Measurements from ENCODE around the gene SMIM1. TPM values are rescaled to one million over a fixed set of nuclear protein-coding genes. Genes with fewer than 3 reads are reported as not detected.
A peak's percentile ranks its signal among the peaks of the same experiment; 100 is the strongest.
"Not testable (repeated sequence)": the region's sequence is repeated elsewhere in the genome, so short reads cannot be mapped to it uniquely, and the experiment has no call there.

Gene SMIM1
- polyA plus RNA-seq, 4 donors, result 13.3 to 26.2 (median 16.0) TPM

DNA sequence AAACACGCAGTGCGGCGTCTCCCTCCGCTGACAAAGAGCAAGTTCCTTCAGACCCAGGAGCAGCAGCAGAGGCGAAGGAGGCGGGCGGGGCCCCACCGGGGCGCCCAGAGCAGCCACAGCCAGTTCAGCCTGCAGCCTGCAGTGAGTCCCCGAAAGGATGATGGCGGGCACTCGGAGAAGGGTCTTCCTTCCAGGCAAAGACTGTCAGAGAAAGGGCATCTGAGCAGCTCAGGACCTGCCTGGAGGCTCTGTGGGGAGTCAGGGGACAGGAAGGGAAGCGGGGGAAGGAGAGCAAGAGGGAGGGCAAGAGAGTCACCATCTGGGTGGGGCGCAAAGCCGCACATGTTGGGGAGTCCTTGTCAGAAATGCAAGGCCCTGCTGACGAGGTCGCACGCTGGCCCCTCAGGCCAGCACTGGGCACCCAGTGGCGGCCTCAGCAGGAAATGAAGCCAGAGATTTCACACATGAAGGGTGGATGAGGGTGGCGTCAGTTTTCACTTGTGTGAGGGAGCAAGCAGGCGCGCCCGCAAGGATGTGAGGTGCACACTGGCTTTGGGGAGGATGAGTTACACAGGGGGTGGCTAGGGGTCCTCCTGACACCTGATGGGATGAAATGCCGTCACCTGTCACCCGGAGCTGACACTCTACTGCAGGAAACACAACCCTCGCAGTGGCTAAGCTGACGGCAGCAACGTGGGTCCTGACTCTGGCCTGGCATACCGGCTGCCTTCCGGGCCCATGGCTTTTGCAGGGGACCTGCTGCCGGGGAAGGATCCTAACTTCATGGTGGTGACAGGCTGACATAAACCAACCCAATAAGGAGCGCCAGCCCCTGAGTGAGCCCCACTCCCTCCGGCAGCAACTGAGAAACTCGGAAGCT, 17.1 kb downstream of the SMIM1 start:
- DNase-seq (ENCODE audit: low read depth in 4 of 4, low spot score in 2 of 4), result no peak

DNA sequence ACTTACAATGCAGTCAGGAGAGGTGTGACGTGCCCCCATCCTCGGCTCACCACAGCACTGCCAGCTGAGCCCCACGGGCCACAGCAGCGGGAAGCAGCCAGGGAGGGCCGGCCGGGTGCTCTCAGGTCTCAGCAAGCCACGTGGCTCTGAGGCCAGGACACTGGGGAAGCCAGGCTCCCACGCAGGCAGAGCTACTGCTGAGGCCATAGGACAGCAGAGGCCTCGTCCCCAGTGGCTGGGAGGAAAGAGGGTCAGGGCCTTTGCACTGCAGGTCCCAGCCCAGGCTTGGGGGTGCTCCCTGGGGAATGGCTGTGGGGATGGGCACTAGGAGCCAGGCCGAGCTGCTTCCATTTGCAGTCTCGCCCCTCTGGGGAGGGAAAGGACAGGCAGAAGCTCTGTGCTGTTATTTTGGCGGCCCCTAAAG, 18.0 kb downstream of the SMIM1 start:
- no peak for DNase-seq (ENCODE audit: low read depth in 4 of 4, low spot score in 2 of 4)

DNA sequence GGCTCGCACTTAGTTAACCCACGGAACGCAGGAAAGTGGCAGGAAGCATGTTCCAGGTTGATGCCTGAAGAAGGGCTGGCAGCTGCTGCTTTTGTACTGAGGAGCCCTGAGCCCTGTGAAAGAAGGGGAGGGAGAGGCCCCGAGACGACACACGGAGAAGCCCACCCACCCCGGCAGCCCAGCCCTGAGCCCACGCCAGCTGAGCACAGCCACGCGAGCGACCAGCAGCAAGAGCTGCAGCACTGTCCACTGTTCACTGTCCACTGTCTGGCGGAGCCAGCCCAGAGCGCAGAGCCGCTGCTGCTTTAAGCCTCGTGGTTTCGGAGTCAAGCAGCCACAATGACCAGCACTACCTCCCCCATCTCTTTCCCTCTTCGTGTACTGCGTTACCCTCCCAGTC, 18.4 kb downstream of the SMIM1 start:
- no peak for DNase-seq (ENCODE audit: low read depth in 4 of 4, low spot score in 2 of 4)

DNA sequence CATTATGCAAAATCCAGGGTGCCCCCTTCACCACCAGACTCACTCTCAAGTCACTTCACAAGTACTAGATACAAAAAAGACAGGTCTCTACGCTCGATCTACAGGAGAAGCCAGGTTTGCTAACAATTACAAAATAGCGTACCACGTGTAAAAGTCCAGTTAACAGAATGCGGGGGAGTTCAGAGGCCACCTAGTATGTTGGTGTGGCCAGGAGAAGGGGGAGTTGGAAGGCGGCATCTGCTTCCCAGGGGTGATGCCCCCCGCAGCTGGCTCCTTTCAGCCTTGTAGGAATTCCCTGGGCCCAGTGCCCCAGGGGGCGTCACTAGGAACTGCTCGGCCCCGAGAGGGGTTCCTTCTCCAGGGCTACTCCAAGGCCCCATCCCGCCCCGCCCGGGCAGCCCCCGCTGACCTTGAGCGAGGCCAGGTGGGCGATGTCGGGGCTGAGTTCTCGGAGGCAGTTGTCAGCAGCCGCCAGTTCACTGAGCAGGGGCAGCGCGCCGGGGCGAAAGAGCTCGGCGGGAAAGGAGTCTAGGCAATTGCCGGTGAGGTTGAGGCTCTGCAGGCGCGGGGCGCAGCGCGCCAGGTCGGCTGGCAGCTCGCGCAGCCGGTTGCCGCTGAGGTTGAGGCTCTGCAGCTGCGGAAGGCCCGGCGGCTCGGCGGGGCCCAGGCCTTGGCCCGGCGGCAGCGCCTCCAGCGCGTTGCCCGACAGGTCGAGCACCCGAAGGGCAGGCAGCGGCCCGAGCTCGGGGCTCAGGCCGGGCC, 23.1 kb downstream of the SMIM1 start:
- no peak for DNase-seq (ENCODE audit: low read depth in 4 of 4, low spot score in 2 of 4)

DNA sequence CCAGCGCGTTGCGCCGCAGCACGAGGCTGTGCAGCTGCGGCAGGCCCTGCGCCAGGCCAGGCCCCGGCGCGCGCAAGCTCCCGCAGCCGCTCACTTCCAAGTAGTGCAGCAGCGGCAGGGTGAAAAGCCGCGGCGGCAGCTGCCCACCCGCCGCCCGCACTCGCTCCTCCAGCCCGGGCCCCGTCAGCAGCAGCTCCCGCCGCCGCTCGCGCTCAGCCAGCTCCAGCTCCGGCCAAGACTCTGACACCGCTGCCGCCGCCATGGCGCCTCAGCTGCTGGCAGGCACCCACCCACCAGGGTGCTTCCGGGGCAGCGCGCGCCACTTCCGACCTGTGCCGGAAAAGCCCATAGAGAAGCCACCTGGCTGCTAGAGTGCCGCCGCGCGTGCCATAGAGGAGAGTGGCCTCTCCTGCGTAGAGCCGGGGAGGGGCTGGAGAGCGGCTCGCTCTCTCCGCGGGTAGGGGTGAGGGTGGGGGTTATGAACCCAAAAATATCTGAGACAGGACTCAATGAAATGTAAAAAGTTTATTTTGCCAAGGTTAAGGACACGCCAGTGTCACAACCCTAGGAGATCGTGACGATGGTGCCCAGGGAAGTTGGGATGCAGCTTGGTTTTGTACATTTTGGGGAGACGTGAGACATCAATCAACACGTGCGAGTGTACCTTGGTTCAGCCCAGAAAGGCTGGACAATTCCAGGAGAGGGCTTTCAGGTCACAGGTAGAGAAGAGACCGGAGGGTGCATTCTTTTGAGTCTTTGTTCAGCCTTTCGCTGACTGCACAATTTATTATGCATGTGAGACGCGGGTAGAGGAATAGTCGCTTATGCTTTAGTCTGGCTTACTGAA, 23.9 kb downstream of the SMIM1 start, which contains the start of gene LRRC47:
Gene LRRC47, minus strand, starts transcription at position 284 of the 847 bp plus-strand sequence. Its CDS starts 22 bp downstream, at position 262.
- DNase-seq (ENCODE audit: low read depth in 4 of 4, low spot score in 2 of 4), result peak in 3 of 4 donors; percentile 68 to 83 (median 77)

DNA sequence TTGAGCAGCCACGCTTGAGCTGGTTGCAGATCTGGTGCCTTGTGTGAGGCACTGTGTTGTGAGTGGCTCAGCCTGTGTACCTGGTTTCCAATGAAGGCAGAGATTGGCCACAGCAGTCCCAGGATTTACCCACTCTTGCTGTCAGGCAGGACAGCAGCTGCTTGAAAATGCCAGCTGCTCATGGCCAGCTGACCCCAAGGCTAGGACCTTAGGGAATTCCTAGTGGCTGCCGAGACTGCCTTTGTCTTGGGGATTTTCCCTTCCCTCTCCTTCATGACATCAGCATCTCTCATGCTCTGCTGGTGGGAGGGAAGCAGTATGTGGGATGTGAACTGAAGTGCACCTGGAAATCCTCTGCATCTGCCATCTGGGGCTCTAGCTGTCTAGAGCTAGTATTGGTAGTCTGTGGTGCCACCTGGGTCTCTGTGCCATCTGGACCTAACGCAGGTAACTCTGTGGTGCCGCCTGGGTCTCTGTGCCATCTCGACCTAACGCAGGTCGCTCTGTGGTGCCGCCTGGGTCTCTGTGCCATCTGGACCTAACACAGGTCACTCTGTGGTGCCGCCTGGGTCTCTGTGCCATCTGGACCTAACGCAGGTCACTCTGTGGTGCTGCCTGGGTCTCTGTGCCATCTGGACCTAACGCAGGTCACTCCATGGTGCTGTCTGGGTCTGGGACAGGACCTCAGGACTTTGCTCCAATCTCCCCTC, 27.6 kb downstream of the SMIM1 start:
- DNase-seq (ENCODE audit: low read depth in 4 of 4, low spot score in 2 of 4), result no peak

DNA sequence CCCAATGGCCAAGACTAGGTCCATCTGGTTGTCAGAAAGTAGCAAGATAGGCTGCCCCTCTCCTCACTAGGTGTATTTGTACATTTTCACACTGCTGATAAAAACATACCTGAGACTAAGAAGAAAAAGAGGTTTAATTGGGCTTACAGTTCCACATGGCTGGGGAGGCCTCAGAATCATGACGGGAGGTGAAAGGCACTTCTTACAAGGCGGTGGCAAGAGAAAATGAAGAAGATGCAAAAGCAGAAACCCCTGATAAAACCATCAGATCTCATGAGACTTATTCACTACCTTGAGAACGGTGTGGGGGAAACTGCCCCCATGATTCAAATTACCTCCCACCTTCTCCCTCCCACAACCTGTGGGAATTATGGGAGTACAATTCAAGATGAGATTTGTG, 28.2 kb downstream of the SMIM1 start:
- DNase-seq (ENCODE audit: low read depth in 4 of 4, low spot score in 2 of 4), result not testable (repeated sequence)

DNA sequence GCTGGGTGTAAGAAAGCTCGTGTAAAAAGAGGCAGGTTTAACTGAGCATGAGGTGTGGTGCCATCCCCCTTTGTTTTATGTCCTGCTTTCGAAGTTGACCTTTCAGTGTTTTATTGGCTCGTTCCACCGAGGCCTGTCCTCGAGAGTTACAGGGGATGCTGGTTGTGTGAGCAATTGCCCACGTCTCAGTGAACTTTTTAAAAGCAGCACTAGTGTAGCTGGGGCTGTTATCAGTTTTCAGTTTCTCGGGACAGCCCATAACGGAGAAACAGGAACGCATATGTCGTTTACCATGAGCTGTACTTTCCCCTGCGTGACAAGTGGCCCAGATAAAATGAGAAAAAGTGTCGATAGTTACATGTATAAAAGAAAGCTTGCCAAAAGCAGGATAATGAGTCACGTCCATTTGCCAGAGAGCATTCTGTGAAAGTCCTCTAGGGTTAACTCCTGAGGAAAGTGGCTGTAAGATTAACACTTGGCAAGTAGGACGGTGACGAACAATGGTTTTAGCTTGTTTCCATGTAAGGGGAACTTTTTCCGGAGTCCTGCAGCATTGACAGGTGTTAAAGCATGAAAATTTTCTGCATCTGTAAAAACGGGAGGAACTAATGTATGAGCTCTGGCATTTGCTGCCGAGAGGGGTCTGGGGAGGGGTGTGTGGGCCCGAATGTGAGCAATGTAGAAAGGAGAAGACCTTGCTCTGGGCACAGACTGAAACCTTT, 31.5 kb downstream of the SMIM1 start:
- no peak for DNase-seq (ENCODE audit: low read depth in 4 of 4, low spot score in 2 of 4)

DNA sequence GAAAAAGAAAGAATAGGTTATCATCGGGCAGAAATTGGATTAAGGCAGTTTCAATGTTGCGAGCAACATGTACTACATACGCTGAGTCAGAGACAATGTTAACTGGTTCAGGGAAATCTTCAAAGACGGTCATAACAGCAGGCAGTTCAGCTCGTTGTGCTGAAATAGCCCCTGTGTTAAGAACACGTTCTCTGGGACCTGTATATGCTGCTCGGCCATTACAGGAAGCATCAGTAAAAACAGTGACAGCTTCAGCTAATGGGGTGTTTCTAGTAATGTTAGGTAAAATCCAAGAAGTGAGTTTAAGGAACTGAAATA, 32.0 kb downstream of the SMIM1 start:
- not testable (repeated sequence) for DNase-seq (ENCODE audit: low read depth in 4 of 4, low spot score in 2 of 4)

DNA sequence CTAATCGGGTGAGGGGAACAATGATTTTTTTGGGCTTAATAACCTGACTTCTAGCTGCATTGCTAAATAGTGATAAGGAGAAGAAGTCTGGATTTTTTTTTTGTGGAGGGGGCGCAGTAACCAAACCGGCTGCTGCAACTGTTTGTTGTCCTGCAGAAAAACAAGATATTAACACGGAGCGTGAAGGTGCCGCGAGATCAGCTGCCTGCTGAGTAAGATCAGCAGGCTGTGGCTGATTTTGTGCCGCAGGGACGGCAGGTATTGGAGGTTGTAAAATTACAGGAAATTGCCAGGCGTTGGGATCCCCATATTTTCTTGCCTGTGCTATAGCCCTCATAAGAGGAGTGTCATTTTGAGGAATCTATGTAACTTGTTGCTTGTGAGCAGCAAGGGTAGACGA, 32.5 kb downstream of the SMIM1 start:
- no peak for DNase-seq (ENCODE audit: low read depth in 4 of 4, low spot score in 2 of 4)

DNA sequence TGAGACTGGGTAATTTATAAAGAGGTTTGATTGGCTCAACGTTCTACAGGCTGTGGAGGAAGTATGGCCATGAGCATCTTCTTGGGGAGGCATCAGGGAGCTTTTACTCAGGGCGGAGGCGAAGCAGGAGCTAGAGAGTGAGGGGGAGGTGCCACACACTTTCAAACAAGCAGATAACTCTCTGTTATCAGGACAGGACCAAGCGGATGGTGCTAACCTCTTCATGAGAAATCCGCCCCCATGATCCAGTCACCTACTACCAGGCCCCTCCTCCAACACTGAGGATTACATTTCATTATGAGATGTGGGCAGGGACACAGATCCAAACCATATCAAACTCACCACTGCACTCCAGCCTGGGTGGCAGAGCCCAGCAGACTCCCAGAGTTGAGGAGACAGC, 35.2 kb downstream of the SMIM1 start:
- no peak for DNase-seq (ENCODE audit: low read depth in 4 of 4, low spot score in 2 of 4)

DNA sequence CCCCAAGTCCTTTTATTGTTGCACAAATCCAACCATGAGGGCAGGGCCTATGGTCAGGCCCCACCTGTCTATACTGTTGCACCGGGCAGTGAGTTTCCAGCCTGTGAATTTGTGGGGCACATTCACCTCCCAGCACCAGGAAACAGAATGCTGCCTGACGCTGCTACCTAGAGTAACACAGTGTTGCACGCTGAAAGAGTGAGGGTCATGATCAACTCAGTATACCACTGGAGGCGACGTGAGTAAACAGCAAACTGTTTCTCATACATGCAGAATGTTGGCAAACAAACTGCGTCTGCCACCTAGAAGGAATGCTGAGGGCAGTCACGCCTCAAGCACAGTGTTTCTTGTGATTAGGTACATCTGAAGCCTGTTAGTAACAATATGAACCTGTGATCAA, 37.1 kb downstream of the SMIM1 start:
- DNase-seq (ENCODE audit: low read depth in 4 of 4, low spot score in 2 of 4), result no peak

DNA sequence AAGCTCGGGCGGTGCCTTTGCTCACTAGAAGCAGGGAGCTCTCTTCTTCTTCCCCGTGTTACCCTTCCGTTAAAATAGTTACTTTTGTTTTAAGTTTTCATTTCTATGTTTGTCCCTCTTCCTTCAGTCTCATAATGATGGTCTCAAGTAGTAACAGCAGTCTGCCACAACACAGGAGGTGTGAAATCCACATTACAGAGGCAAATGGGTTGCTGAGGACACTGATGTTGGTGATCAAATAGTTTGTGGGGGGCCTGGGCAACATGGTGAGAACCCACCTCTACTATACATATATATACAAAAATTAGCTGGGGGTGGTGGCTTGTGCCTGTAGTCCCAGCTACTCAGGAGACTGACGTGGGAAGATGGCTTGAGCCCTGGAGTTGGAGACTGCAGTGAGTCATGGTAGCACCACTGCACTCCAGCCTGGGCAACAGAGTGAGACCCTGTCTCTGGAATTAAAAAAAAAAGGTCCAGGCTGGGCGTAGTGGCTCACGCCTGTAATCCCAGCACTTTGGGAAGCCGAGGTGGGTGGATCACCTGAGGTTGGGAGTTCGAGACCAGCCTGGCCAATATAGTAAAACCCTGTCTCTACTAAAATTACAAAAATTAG, 37.7 kb downstream of the SMIM1 start:
- DNase-seq (ENCODE audit: low read depth in 4 of 4, low spot score in 2 of 4), result not testable (repeated sequence)

DNA sequence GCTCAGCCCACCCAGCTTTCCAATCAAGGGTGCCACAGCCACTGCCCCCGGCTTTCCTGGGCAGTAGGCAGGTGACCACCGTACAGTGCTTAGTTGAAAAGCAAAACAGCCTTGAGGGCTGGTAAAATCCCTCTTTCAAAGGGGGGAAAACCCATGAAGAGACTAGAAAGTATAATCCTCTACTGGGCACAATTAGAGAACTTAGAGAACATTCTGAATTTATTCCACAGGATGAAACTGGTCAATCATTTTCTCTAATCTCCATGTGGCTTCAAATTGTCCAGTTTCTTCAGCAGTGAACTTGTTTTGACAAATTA, 39.0 kb downstream of the SMIM1 start:
- DNase-seq (ENCODE audit: low read depth in 4 of 4, low spot score in 2 of 4), result no peak

DNA sequence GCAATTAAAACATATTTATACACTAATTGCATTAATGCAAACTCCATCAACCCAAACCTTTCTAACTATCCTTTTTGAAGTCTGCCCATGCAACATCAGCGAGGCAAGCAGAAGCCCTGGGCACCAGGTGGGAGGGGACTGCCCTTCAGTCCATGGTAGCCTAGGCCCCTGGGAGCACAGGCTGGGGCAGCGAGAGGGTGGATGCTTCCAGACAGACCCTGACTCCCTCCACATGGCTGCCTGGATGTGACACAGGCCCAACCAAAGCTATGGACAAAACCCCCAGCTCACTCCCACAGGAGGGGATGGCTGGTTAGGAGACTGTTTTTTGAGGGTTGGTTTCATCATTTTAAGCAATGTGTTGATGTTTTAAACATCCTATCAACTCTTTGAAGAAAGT, 41.5 kb downstream of the SMIM1 start:
- no peak for DNase-seq (ENCODE audit: low read depth in 4 of 4, low spot score in 2 of 4)

DNA sequence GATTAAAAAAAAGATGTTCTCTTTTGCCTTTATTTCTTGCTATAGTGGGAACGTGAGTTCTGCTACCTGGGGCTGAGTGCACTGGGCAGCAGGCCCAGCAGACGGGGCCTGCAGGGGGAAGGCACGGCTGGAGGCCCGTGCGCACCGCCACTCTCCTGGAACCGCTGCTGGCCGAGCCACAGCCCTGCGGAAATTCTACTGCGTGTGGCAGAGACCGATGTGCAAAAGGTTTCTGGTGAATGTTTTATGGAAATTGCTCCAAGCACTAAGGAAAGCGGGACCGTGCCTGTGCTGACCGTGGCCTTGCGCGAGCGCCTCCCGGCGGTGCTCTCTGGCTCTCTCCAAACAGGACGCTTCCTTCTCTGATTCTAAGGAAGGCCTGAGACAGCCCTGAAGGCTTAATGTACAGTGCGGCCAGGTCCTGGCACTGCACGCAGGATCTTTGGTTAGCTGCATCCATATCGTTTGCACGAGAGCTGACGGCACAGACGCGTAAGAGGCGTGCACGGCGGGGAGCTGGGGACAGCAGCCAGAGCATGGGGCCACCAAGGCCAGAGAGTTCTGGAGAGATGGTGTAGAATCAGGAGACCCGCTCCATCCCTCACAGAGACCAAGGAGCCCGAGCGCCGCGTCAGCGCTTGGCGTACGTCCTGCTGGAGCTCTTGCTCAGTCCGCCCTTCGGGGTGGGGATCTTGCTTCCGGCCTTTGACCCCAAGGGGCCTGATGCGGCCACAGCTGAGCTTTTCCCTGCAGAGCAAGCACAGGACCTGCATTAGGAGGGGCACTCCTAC, 42.4 kb downstream of the SMIM1 start:
- no peak for DNase-seq (ENCODE audit: low read depth in 4 of 4, low spot score in 2 of 4)

DNA sequence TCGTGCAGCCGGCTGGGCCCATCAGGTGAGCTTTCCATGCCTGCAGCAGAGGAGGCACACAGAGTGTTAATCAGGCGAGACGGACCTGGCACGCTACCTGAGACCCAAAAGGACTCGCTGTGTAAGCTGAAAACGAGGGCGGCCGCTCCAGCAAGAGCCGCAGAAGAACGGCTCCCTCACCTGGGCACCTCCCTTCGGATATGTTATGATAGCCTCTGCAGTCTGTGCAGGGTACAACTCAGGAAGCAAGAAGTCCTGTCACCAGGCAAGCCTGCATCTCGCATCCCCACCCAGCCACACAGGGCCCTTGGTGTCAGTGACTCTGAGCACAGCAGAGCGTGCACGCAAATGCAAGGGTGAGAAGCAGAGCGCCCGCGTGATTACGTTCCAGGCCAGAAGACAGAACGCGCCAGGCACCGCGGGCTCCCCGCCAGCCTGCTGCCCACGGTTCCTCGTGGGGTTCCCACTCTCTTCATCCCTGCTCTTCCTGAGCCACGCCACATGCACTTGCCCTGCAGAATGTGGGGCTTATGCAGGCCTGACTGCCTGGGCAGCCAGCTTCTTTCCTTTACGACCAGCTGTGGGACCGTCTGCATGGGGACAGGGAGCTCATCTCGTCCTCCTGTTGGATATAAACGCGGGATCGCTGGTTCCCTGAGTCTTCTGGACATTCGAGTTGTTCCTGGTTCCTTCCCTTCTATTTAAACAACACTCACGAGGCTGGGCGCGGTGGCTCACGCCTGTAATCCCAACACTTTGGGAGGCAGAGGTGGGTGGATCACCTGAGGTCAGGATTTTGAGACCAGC, 44.0 kb downstream of the SMIM1 start:
- no peak for DNase-seq (ENCODE audit: low read depth in 4 of 4, low spot score in 2 of 4)

Measured in left renal cortex interstitium (tissue), 4 donors.